Activated CD8-positive, alpha-beta T cell treated with anti-CD3 and anti-CD28 coated beads for 36 hours (primary cell): ENCODE results near the gene TIGD3. TPM values are rescaled to one million over a fixed set of nuclear protein-coding genes. Genes with fewer than 3 reads are reported as not detected.

Experiments used
- ATAC-seq: fragments of 200-7000 bp; cut with Tn5 transposase; one replicate; pipeline ENCODE4 v1.10.0; 2021; ENCODE audit warnings: mild to moderate bottlenecking, moderate library complexity
- CTCF ChIA-PET: fragments of 350-600 bp; sonication (Branson Sonifier 250); formaldehyde crosslinking; loops from one replicate; lab custom pipeline; 2021; ENCODE audit warnings: antibody characterized with exemption; lab: Charles Lee
- POLR2A ChIA-PET: fragments of 350-600 bp; sonication (Branson Sonifier 250); formaldehyde crosslinking; loops from one replicate; lab custom pipeline; 2021; ENCODE audit warnings: antibody characterized with exemption; lab: Charles Lee
- DNase-seq: peaks from one replicate; pipeline ENCODE4 v3.0.0-alpha.2; 2020
- H3K27ac Mint-ChIP-seq: one replicate; pipeline ENCODE4 v1.8.0; 2021; ENCODE audit warnings: mild to moderate bottlenecking, mixed read lengths
- H3K27me3 Mint-ChIP-seq: one replicate; pipeline ENCODE4 v1.8.0; 2021; ENCODE audit warnings: mixed read lengths
- H3K36me3 Mint-ChIP-seq: one replicate; pipeline ENCODE4 v1.8.0; 2021; ENCODE audit warnings: low read depth, mixed read lengths
- H3K4me1 Mint-ChIP-seq: one replicate; pipeline ENCODE4 v1.8.0; 2021; ENCODE audit warnings: low read depth, mixed read lengths
- H3K4me3 Mint-ChIP-seq: one replicate; pipeline ENCODE4 v1.8.0; 2021; ENCODE audit warnings: mild to moderate bottlenecking, moderate library complexity, mixed read lengths
- H3K9me3 Mint-ChIP-seq: one replicate; pipeline ENCODE4 v1.8.0; 2021; ENCODE audit warnings: mixed read lengths
- intact Hi-C: fragments of 100-400 bp; cut with micrococcal nuclease; formaldehyde crosslinking; loops from one replicate; pipeline ENCODE4 v1.10.0; 2022
- total RNA-seq, 2 experiments: library from RNA; stranded (reverse); gene quantifications; one replicate each; pipeline ENCODE4 v1.2.3, GENCODE V29; 2021
- TF ChIP-seq, protein P1 (sequence below): fragments of 200-600 bp; IDR thresholded peaks from one replicate; pipeline ENCODE4 v1.8.0; 2022; ENCODE audit warnings: antibody characterized with exemption, mild to moderate bottlenecking

The TIGD3 gene
- total RNA-seq, 2 experiments from 2014 or later: 0.65 to 1.4 TPM

GRCh38 chr11:65399845-65400244 is 45.3 kb downstream of the TIGD3 start:
- H3K9me3 Mint-ChIP-seq: no peaks in the 10 kb centered on the region
- H3K36me3 Mint-ChIP-seq: peaks cover 20% of the 10 kb centered on the region
- CTCF ChIA-PET: interaction anchor here (1.2 kb wide), 1 partner anchor 141 kb away, joined by 3 read pairs; no protein-coding TSS in a partner anchor
- H3K27me3 Mint-ChIP-seq: no peaks in the 10 kb centered on the region
- DNase-seq (no peak), ATAC-seq (no peak)
- no peak overlapping the region for H3K27ac Mint-ChIP-seq
- no peak overlapping the region for H3K4me3 Mint-ChIP-seq
- H3K4me1 Mint-ChIP-seq: peaks cover 6% of the 10 kb centered on the region
- intact Hi-C loops: no loop called here
- TF ChIP-seq, protein P1, sequence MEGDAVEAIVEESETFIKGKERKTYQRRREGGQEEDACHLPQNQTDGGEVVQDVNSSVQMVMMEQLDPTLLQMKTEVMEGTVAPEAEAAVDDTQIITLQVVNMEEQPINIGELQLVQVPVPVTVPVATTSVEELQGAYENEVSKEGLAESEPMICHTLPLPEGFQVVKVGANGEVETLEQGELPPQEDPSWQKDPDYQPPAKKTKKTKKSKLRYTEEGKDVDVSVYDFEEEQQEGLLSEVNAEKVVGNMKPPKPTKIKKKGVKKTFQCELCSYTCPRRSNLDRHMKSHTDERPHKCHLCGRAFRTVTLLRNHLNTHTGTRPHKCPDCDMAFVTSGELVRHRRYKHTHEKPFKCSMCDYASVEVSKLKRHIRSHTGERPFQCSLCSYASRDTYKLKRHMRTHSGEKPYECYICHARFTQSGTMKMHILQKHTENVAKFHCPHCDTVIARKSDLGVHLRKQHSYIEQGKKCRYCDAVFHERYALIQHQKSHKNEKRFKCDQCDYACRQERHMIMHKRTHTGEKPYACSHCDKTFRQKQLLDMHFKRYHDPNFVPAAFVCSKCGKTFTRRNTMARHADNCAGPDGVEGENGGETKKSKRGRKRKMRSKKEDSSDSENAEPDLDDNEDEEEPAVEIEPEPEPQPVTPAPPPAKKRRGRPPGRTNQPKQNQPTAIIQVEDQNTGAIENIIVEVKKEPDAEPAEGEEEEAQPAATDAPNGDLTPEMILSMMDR: no peak
- POLR2A ChIA-PET: interaction anchor here (0.8 to 1.9 kb wide), 5 partner anchors 17 to 135 kb away, joined by 3 to 6 read pairs (median 4); partner anchors contain the start of gene MALAT1

GRCh38 chr11:65400307-65401072 is 45.9 kb downstream of the TIGD3 start:
- no peak for DNase-seq
- Mint-ChIP-seq H3K27ac (no peak overlapping the region), H3K4me1 (peaks cover 6% of the 10 kb centered on the region), H3K4me3 (no peak overlapping the region), H3K36me3 (peaks cover 25% of the 10 kb centered on the region), H3K9me3 (no peaks in the 10 kb centered on the region), H3K27me3 (no peaks in the 10 kb centered on the region)
- TF ChIP-seq, protein P1: no peak
- no peak for ATAC-seq
- CTCF ChIA-PET: interaction anchor here (0.7 to 1.3 kb wide), 3 partner anchors 12 to 140 kb away, joined by 3 read pairs; no protein-coding TSS in a partner anchor
- POLR2A ChIA-PET: interaction anchor here (0.8 to 1.9 kb wide), 5 partner anchors 15 to 135 kb away, joined by 3 to 6 read pairs (median 4); partner anchors contain the start of gene MALAT1
- intact Hi-C loops: no loop called here

DNA sequence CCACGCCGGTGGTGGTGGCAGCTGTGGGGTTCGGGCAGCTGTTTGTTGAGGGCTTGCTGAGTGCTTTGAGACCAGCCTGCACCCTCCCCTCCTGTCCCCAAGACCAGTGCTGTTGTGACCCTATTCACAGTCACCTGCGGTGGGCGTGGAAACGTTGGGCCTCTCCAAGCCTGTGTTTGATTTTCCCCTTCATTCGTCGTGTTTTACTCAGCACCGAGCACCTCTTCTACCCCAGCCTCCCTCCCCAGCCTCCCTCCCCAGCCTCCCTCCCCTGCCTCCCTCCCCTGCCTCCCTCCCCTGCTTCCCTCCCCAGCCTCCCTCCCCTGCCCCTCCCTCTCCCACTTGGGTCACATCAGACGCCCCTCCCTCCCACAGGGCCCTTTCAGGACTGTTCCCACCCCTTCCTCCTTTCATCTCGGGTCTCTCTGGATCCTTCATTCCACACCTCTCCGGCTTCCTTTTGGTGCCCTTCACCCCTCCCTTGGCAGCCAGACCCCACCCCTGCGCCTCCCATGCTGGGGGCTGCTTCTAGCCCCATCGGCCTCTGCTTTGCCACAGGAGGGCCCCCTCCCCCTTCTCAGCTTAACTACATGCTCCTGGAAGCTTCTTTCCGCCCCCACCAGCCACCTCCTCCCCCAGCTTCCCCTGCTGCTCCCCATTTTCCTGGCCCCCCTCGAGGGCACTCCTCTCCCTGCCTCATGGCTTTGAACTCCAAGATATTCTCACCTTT is 46.7 kb downstream of the TIGD3 start:
- Mint-ChIP-seq H3K9me3 (no peaks in the 10 kb centered on the region), H3K27ac (no peak overlapping the region), H3K4me1 (peaks cover 6% of the 10 kb centered on the region), H3K36me3 (peaks cover 25% of the 10 kb centered on the region), H3K4me3 (no peak overlapping the region), H3K27me3 (no peaks in the 10 kb centered on the region)
- CTCF ChIA-PET: interaction anchor here (0.7 to 1.9 kb wide), 4 partner anchors 13 to 139 kb away, joined by 3 to 7 read pairs (median 3); no protein-coding TSS in a partner anchor
- intact Hi-C loops: no loop called here
- ATAC-seq (peak; percentile 17), DNase-seq (no peak)
- POLR2A ChIA-PET: interaction anchor here (0.6 to 1.9 kb wide), 4 partner anchors 14 to 134 kb away, joined by 3 to 6 read pairs (median 4); partner anchors contain the start of gene MALAT1
- TF ChIP-seq, protein P1: no peak

DNA sequence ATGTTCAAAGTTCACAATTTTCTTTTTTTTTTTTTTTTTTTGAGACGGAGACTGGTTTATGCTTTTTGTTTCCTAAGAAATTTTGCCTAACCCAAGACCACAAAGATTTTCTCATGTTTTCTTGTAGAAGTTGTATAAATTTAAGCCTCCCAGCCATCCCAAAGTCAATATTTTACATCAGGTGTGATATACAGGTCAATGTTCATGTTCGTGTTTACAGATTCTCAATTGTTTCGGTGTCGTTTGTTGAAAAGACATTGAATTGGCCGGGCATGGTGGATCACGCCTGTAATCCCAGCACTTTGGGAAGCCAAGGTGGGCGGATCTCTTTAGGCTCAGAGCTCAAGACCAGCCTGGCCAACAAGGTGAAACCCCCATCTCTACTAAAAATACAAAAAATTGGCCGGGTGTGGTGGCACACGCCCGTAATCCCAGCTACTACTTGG is 47.3 kb downstream of the TIGD3 start:
- DNase-seq (no peak), ATAC-seq (no peak)
- no peak overlapping the region for H3K27ac Mint-ChIP-seq
- ChIA-PET CTCF (interaction anchor here (1.3 to 1.9 kb wide), 2 partner anchors 14 to 15 kb away, joined by 3 to 7 read pairs; no protein-coding TSS in a partner anchor), POLR2A (interaction anchor here (0.6 kb wide), 1 partner anchor 119 kb away, joined by 3 read pairs; no protein-coding TSS in a partner anchor)
- H3K27me3 Mint-ChIP-seq: no peaks in the 10 kb centered on the region
- TF ChIP-seq, protein P1: no peak
- intact Hi-C loops: no loop called here
- H3K36me3 Mint-ChIP-seq: peaks cover 25% of the 10 kb centered on the region
- peaks cover 6% of the 10 kb centered on the region for H3K4me1 Mint-ChIP-seq
- H3K9me3 Mint-ChIP-seq: no peaks in the 10 kb centered on the region
- no peak overlapping the region for H3K4me3 Mint-ChIP-seq
